Colonic mucosa (tissue), 4 donors: ENCODE data around the gene BLM. TPM values are rescaled to one million over a fixed set of nuclear protein-coding genes. Genes with fewer than 3 reads are reported as not detected.
A peak's percentile ranks its signal among the peaks of the same experiment; 100 is the strongest.

Experiments used
- DNase-seq: peaks from one replicate; pipeline ENCODE4 v3.0.0-alpha.2; 2020
- H3K27ac ChIP-seq: fragments of 200-600 bp; one replicate; pipeline ENCODE4 v1.8.0; 2021
- H3K27me3 ChIP-seq: fragments of 200-600 bp; one replicate; pipeline ENCODE4 v1.8.0; 2021
- H3K36me3 ChIP-seq: fragments of 200-600 bp; one replicate; pipeline ENCODE4 v1.8.0; 2021
- H3K4me1 ChIP-seq: fragments of 200-600 bp; one replicate; pipeline ENCODE4 v1.8.0; 2021; ENCODE audit warnings: mild to moderate bottlenecking
- H3K4me3 ChIP-seq: fragments of 200-600 bp; one replicate; pipeline ENCODE4 v1.8.0; 2021
- H3K9ac ChIP-seq, 2 donors: one replicate each; pipeline ENCODE4 v1.7.0; 2013; ENCODE audit warnings: control low read depth in 2 of 2, low read depth in 2 of 2, low read length in 2 of 2
- H3K9me3 ChIP-seq: fragments of 200-600 bp; one replicate; pipeline ENCODE4 v1.8.0; 2021
- CTCF ChIP-seq: fragments of 200-600 bp; IDR thresholded peaks from one replicate; pipeline ENCODE4 v1.8.0; 2022; ENCODE audit warnings: antibody characterized with exemption, mild to moderate bottlenecking
- intact Hi-C: fragments of 100-400 bp; cut with DNase I; formaldehyde crosslinking; loops from one replicate; pipeline ENCODE4 v1.14.1; 2022
- total RNA-seq, 2 donors: library from RNA; stranded (reverse); fragmentation: NEBNext Ultra II Directional in 1 of 2; extraction: Animal tissue kit (Norgen Biotek cat#: 25700) in 1 of 2; gene quantifications; one replicate each; pipeline ENCODE4 v1.2.1, GENCODE V29; 2021
- donor health status: healthy.
- donor health status: DM: no; HTN: no; CAD: no.
- donor health status: DM: no; HTN: no; CAD: no.

Gene BLM
- total RNA-seq, 2 donors from 2014 or later: 3.3 to 16.7 TPM

- Histone ChIP-seq H3K9me3 (no peaks in the 10 kb centered on the region), H3K9ac (no peak overlapping the region), H3K27me3 (no peaks in the 10 kb centered on the region), H3K4me1 (no peaks in the 10 kb centered on the region), H3K36me3 (no peaks in the 10 kb centered on the region), H3K27ac (no peak overlapping the region), H3K4me3 (no peak overlapping the region)
- intact Hi-C loops: no loop called here
- no peak for DNase-seq
- TF ChIP-seq CTCF: no peak
Measured at GRCh38 chr15:90711418-90711824, 5.7 kb upstream of the BLM start.

GRCh38 chr15:90711842-90712241 is 5.3 kb upstream of the BLM start:
- Histone ChIP-seq H3K4me1 (no peaks in the 10 kb centered on the region), H3K4me3 (no peak overlapping the region), H3K9ac (no peak overlapping the region), H3K27me3 (no peaks in the 10 kb centered on the region), H3K36me3 (no peaks in the 10 kb centered on the region), H3K27ac (no peak overlapping the region), H3K9me3 (no peaks in the 10 kb centered on the region)
- intact Hi-C loops: no loop called here
- TF ChIP-seq CTCF: no peak
- DNase-seq: no peak

- DNase-seq: no peak
- H3K4me1 ChIP-seq: peaks cover 6% of the 10 kb centered on the region
- no peaks in the 10 kb centered on the region for H3K27me3 ChIP-seq
- intact Hi-C loops: no loop called here
- no peaks in the 10 kb centered on the region for H3K36me3 ChIP-seq
- H3K9ac ChIP-seq: no peak overlapping the region
- H3K9me3 ChIP-seq: no peaks in the 10 kb centered on the region
- TF ChIP-seq CTCF: no peak
- no peak overlapping the region for H3K4me3 ChIP-seq
- H3K27ac ChIP-seq: no peak overlapping the region
Measured at GRCh38 chr15:90713081-90713480, 4.1 kb upstream of the BLM start.

DNA sequence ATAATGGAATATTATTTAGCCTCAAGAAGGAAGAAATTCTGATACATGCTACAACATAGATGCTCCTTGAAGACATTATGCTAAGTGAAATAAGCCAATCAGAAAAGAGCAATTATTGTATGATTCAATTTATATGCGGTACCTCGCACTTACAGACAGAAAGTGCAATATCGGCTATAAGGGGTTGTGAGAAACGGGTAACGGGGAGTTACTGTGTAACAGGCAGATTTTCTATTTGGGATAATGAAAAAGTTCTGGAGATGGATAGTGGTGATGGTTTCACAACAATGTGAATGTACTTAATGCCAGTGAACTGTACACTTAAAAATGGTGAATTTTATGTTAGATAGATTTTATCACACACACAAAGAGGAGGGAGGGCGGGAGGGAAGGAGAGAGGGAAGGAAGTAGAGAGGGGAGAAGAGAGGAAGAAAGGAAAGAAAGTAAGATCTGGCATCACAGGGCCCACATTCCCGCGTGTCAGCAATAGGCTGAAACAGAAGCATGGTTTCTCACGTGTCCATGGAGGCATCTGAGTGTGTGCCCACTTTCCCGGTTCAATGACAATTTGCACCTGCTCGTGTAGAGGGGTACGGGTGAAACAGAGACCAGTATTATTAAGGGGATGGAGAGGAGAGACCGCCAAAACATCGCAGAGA is 700 bp upstream of the BLM start:
- H3K4me3 ChIP-seq: peak overlapping the region; percentile 80
- no peaks in the 10 kb centered on the region for H3K36me3 ChIP-seq
- peak overlapping the region; percentile 88 for H3K27ac ChIP-seq
- intact Hi-C loops: no loop called here
- H3K4me1 ChIP-seq: peaks cover 6% of the 10 kb centered on the region
- H3K9ac ChIP-seq: peak overlapping the region; percentile 80 to 95
- TF ChIP-seq CTCF: no peak
- no peaks in the 10 kb centered on the region for H3K9me3 ChIP-seq
- H3K27me3 ChIP-seq: no peaks in the 10 kb centered on the region
- no peak for DNase-seq

DNA sequence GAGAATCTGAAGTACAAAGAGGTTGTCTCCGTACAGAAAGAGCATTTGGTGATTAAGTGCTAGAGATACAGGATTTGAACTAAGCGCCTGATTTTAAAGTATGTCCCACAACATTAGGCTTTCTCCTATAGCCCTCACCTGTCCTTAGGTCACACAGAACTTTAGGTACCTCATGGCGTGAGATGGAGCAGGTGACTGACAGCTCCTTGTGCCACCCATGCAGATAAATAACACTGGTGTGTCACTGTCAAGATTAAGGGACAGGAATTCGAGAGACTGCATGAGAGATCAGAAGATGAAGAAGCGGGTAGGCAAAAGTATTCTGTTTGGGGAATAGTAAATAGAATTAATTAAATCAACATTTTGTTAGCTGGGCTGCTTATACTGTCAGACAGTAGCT is 1.1 kb downstream of the BLM start:
- Histone ChIP-seq H3K27ac (no peak overlapping the region), H3K27me3 (no peaks in the 10 kb centered on the region), H3K9me3 (no peaks in the 10 kb centered on the region), H3K9ac (no peak overlapping the region), H3K36me3 (no peaks in the 10 kb centered on the region), H3K4me1 (peaks cover 6% of the 10 kb centered on the region), H3K4me3 (no peak overlapping the region)
- no peak for TF ChIP-seq CTCF
- no peak for DNase-seq
- intact Hi-C loops: no loop called here
